ENCODE measurements around the gene RBM6.

DNA sequence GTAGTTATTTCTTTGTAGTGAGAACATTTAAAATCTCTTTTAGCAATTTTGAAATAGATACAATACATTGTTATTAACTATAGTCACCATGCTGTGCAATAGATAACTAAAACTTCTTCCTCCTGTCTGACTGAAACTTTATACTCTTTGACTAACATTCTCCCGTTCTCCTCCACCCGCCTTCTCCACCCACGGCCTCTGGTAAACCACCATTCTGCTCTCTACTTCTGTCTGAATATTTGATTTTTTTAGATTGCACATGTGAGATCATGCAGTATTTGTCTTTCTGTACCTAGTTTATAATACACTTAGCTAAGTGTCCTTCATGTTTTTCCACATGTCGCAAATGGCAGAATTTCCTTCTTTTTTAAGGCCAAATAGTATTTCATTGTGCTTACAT, 76.0 kb downstream of the RBM6 start:
- TF ChIP-seq, protein P1, sequence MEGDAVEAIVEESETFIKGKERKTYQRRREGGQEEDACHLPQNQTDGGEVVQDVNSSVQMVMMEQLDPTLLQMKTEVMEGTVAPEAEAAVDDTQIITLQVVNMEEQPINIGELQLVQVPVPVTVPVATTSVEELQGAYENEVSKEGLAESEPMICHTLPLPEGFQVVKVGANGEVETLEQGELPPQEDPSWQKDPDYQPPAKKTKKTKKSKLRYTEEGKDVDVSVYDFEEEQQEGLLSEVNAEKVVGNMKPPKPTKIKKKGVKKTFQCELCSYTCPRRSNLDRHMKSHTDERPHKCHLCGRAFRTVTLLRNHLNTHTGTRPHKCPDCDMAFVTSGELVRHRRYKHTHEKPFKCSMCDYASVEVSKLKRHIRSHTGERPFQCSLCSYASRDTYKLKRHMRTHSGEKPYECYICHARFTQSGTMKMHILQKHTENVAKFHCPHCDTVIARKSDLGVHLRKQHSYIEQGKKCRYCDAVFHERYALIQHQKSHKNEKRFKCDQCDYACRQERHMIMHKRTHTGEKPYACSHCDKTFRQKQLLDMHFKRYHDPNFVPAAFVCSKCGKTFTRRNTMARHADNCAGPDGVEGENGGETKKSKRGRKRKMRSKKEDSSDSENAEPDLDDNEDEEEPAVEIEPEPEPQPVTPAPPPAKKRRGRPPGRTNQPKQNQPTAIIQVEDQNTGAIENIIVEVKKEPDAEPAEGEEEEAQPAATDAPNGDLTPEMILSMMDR (IDR thresholded peaks at IDR 0.05), result no peak
- TF ChIP-seq POLR2A (IDR thresholded peaks at IDR 0.05; ENCODE audit: low read depth) (no peak), POLR2AphosphoS5 (IDR thresholded peaks at IDR 0.05) (no peak), EP300 (IDR thresholded peaks at IDR 0.05) (no peak)

Measured in esophagus muscularis mucosa (tissue), 4 donors.